ENCODE measurements around the gene VPS41.

Gene VPS41

GRCh38 chr7:38907066-38907465, 1.9 kb downstream of the VPS41 start:
- DNase-seq (ENCODE audit: low read depth in 2 of 3, low spot score in 1 of 3) = no peak

DNA sequence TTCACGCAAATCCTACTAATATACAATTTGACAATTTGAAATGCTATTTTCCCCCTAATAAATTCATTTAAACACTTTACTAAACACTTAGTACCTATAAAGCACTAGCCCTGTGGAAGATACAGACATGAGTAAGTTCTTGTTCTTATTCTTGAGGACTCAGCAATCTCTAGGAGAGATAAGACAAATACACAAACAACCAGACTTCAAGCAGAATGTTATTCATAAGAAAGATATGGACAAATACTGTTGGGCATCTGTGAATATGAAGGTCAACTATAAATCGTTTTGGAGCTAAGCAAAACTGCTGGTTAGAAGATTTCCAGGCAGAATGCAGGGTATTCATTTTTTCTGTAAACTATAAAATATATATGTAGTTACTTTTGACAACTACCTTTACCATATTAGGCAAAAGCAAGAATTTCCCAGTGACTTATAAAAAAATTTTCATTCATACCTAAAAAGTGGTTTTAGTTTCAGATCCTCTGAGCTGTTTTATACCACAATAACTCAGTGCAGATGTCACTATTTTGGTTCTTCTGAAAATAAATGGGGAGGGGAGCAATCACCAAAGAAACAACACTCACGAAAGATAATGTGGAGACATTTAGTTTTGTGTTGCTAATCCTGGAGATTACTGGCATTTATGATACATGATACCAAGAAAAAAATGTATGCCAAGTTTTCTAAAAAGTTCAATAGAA, 3.8 kb downstream of the VPS41 start:
- DNase-seq (ENCODE audit: low read depth in 2 of 3, low spot score in 1 of 3) = no peak

DNA sequence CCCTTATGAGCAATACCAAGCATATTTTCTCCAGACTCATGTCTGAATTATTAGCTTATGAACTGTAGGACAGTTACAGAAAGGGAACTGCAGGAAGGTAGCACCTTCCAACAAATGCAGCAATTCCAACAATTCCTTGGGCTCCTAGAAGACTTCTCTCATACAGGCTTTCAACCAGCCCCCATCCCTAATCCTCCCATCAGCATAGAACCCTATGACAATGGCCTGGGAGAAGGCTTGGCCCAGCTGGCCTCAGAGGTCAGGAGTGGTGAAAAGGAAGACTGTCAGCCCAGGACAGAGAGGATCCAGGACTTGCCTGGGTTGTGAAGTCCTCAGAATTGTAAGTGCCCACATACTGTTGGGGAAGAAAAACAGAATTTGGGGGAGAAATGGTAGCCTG, 5.9 kb downstream of the VPS41 start:
- no peak for DNase-seq (ENCODE audit: low read depth in 2 of 3, low spot score in 1 of 3)

- no peak for DNase-seq (ENCODE audit: low read depth in 2 of 3, low spot score in 1 of 3)
These were observed 6.5 kb downstream of the VPS41 start for GRCh38 chr7:38902449-38902848.

GRCh38 chr7:38893061-38893460, 15.9 kb downstream of the VPS41 start:
- no peak for DNase-seq (ENCODE audit: low read depth in 2 of 3, low spot score in 1 of 3)

- no peak for DNase-seq (ENCODE audit: low read depth in 2 of 3, low spot score in 1 of 3)
These were observed 18.4 kb downstream of the VPS41 start for GRCh38 chr7:38890597-38890996.

DNA sequence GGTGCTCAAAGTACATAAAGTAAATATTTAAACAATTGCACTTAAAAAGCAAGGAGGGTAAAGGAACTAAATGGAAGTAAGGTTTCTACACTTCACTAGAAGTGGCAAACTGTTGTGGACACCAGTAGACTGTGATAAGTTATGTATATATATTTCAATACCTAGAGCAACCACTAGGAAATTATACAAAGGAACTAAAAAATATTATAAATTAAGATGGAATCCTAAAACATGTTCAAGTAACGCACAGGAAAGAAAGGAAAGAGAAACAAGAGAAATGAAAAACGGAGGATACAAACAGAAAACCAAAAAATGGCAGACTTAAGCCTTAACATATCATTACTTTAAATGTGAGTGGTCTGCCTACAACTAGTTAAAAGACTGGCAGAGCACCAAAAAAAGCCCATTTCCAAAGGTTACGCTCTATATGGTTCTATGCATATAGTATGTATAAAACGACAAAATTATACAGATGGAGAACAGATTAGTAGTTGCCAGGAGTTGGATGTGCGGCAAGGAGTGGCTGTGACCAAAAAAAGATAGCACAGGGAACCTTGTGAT, 19.0 kb downstream of the VPS41 start:
- no peak for DNase-seq (ENCODE audit: low read depth in 2 of 3, low spot score in 1 of 3)

GRCh38 chr7:38889079-38889478, 19.9 kb downstream of the VPS41 start:
- no peak for DNase-seq (ENCODE audit: low read depth in 2 of 3, low spot score in 1 of 3)

DNA sequence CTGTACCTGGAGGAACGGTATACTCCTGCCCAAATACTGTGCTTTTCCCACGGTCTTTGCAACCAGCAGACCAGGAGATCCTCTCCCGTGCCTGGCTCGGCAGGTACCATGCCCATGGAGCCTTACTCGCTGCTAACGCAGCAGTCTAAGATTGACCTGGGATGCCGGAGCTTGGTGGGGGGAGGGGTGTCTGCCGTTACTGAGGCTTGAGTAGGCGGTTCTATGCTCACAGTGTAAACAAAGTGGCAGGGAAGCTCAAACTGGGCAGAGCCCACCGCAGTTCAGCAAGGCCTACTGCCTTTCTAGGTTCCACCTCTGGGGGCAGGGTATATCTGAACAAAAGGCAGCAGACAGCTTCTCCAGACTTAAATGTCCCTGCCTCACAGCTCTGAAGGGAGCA, 22.7 kb downstream of the VPS41 start:
- DNase-seq (ENCODE audit: low read depth in 2 of 3, low spot score in 1 of 3) = no peak

DNA sequence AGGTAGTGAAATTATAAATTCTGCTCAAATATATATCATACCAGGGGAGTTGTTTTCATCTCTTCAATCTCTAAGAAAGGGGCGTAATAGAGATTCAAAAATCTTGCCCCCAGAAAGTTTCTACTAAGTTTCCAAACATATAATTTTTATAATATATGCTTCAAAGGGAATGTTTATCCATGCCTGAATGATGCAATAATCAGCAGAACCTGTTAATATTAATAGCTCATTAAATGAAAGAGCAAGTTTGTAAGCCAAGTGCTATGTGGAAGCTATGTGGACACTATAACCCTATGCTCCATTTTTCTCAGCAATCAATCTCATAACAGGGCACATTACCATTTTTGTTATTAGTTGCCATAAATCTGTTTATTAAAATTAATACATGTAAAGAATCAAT, 25.3 kb downstream of the VPS41 start:
- DNase-seq (ENCODE audit: low read depth in 2 of 3, low spot score in 1 of 3) = no peak

GRCh38 chr7:38881947-38882684, 26.9 kb downstream of the VPS41 start:
- DNase-seq (ENCODE audit: low read depth in 2 of 3, low spot score in 1 of 3) = no peak

DNA sequence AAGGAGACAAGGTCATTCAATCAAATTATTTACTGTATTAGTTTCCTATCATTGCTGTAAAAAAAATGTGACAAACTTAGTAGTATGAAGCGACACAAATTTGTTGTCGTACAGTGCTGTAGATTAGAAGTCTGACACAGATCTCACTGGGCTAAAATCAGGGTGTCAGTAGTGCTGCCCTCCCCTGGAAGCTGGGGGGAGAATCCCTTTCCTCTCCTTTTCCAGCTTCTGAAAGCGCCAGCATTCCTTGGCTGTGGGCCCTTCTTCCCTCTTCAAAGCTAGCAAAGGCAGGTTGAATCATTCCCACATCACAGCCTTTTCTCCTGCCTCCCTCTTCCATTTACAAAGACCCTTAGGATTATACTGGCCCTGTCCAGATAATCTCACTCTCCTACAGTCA, 28.0 kb downstream of the VPS41 start:
- DNase-seq (ENCODE audit: low read depth in 2 of 3, low spot score in 1 of 3) = no peak

- no peak for DNase-seq (ENCODE audit: low read depth in 2 of 3, low spot score in 1 of 3)
These were observed 28.5 kb downstream of the VPS41 start for GRCh38 chr7:38880454-38880853.

GRCh38 chr7:38880035-38880434, 29.0 kb downstream of the VPS41 start:
- no peak for DNase-seq (ENCODE audit: low read depth in 2 of 3, low spot score in 1 of 3)

DNA sequence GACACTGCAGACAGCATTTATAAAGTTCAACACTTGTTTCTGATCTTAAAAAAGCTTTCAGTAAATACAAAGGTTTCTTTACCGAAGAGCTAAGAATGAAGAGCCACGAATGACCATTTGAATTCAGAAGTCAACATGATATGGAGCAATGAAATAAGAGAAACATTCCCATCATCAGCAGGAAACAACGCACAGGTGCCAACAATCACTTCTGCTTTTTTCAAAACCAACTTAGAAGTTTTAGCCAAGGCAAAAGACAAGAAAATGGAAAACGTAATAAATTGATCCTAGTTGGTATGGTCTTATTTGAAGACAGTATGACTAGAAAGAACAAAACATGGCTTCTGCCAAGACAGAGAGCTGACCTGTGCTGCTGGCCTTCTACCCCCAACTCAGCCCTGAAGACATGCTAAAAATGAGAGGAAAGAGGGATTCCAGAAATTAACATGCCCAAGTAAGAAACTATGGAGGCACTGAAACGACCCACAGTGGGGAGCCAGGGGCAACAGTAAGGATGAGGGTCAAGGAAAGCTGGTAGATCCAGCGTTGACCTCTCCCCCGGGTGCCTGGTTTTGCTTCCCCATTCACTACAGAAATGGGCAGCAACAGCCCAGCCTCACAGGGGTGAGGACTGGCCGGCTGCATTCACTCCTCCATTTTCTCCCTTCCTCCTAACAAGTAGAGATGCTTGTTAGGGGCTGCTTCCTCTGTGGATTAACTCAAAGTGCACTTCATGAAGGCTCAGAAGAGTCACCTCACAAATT, 30.1 kb downstream of the VPS41 start:
- no peak for DNase-seq (ENCODE audit: low read depth in 2 of 3, low spot score in 1 of 3)

GRCh38 chr7:38873433-38873832, 35.6 kb downstream of the VPS41 start:
- DNase-seq (ENCODE audit: low read depth in 2 of 3, low spot score in 1 of 3) = no peak

GRCh38 chr7:38872202-38872601, 36.8 kb downstream of the VPS41 start:
- DNase-seq (ENCODE audit: low read depth in 2 of 3, low spot score in 1 of 3) = no peak

- no peak for DNase-seq (ENCODE audit: low read depth in 2 of 3, low spot score in 1 of 3)
These were observed 38.8 kb downstream of the VPS41 start for GRCh38 chr7:38870147-38870546.

DNA sequence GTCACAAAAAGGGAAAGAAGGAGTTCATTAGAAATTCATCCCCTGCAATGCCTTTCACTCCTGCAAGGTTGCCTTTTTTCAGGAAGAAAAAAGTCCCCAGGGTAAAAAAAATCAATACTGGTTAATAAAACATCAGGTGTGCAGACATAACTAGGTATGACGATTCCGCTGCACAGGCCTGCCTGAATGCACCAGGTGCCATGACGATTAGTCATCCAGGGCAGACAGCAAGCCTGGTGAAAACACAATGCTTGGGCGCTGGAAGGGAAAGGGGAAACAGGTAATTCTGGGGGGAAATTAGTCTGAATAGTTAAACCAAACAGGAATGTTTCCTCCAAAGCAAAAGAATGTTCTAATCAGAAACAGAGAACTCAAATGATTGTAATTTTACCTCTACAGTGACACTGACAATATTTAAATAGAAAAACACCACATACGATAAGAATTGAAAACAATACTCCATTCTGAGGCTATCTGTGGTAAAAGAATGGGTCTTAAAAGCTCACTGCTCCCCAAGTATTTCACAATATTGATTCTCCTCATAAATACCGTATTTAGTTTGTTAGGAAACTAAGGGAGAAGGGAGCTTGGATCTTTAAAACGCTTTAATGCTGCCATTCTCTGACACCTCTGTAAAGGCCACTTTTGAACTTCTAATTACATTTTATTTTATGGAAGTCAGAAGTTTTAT, 45.2 kb downstream of the VPS41 start:
- no peak for DNase-seq (ENCODE audit: low read depth in 2 of 3, low spot score in 1 of 3)

GRCh38 chr7:38862666-38863065, 46.3 kb downstream of the VPS41 start:
- DNase-seq (ENCODE audit: low read depth in 2 of 3, low spot score in 1 of 3) = no peak

DNA sequence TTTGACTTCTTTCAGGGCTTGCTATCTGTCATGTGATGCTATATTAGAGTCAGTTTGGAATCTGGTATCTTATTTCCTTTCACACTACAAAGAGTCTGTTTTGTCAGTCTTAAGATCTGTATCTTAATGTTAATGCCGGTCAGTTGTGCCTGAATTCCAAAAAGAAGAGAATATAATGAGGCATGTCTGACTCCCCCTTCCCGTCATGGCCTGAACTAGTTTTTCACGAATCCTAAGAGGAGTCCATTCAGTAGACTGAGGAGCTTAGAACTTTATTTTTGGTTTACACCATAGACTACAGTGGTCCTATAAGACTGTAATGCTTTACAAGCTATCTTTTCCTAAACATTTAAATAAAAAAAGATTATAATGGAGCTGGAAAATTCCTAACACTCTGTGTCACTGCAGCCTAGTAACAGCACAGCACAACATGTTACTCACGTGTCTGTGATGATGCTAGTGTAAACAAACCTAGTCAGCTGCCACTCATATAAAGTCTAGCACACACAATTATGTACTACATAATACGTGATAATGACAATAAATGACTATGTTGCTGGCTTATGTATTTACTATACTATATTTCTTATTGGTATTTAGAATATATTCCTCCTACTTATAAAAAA, 50.6 kb downstream of the VPS41 start:
- no peak for DNase-seq (ENCODE audit: low read depth in 2 of 3, low spot score in 1 of 3)

Measured in stimulated activated CD4-positive, alpha-beta T cell treated with anti-CD3 and anti-CD28 coated beads, Interleukin-12 subunit alpha, Interleukin-12 subunit beta, amount 100 ng/mL, for 48 hours (primary cell).